Endothelial cell of umbilical vein (primary cell): ENCODE results near the gene DPH1. TPM values are rescaled to one million over a fixed set of nuclear protein-coding genes. Genes with fewer than 3 reads are reported as not detected.

Source experiments
- BruUV-seq: library from RNA; stranded (reverse); fragments of 400-500 nt; replicated peaks from 2 replicates; lab custom pipeline; 2021; lab: Mats Ljungman, UMichigan
- CTCF ChIA-PET: fragments of 300-600, 350-600 bp; sonication (Branson Sonifier 250); formaldehyde crosslinking; loops from one replicate; lab custom pipeline; 2021; ENCODE audit warnings: antibody characterized with exemption, inconsistent platforms; lab: Charles Lee
- POLR2A ChIA-PET: fragments of 300-600, 350-600 bp; sonication (Branson Sonifier 250); formaldehyde crosslinking; loops from one replicate; lab custom pipeline; 2021; ENCODE audit warnings: antibody characterized with exemption, inconsistent platforms; lab: Charles Lee
- DNase-seq: peaks from one replicate; pipeline ENCODE4 v3.0.0-alpha.2; 2011; ENCODE audit warnings: low read depth, low spot score
- FAIRE-seq: peaks from 2 replicates; lab custom pipeline; 2011; peaks lifted over from hg19 to GRCh38; lab: Jason Lieb, UNC
- H2AFZ ChIP-seq: 2 replicates; pipeline ENCODE4 v1.6.0; 2012; ENCODE audit warnings: low read depth, low read length, control low read depth, inconsistent platforms
- H3K27ac ChIP-seq: 2 replicates; pipeline ENCODE4 v1.5.1; 2011; ENCODE audit warnings: low read depth, mild to moderate bottlenecking, control low read depth, low read length, moderate library complexity; ENCODE audit not compliant: insufficient read depth
- H3K27me3 ChIP-seq, 2 experiments: 2 replicates each; pipeline versions ENCODE4 v1.6.0 to v1.6.1; 2011; ENCODE audit warnings: low read length in 2 of 2, mixed read lengths in 1 of 2; ENCODE audit not compliant: control insufficient read depth in 2 of 2, insufficient read depth in 2 of 2
- H3K36me3 ChIP-seq, 2 experiments: 2 replicates in 1 of 2; 3 replicates in 1 of 2; pipeline ENCODE4 v1.5.1; 2011; ENCODE audit warnings: low read length in 2 of 2, mild to moderate bottlenecking in 1 of 2, moderate library complexity in 1 of 2; ENCODE audit not compliant: control insufficient read depth in 2 of 2, insufficient read depth in 2 of 2; ENCODE audit errors: extremely low read depth in 1 of 2
- H3K4me1 ChIP-seq: 3 replicates; pipeline ENCODE4 v1.5.1; 2011; ENCODE audit warnings: mild to moderate bottlenecking, low read length; ENCODE audit not compliant: control insufficient read depth, insufficient read depth; ENCODE audit errors: extremely low read depth
- H3K4me2 ChIP-seq: 2 replicates; pipeline ENCODE4 v1.6.1; 2011; ENCODE audit warnings: low read length, control low read depth, mixed read lengths; ENCODE audit not compliant: insufficient read depth
- H3K4me3 ChIP-seq, 3 experiments: fragments of 200-600 bp in 1 of 3; sonication (generic), shearing (Covaris generic) in 1 of 3; replicated peaks in 1 of 3; 2 replicates each; pipeline ENCODE4 v1.5.1; 2011 to 2016; ENCODE audit warnings: control low read depth in 3 of 3, low read length in 3 of 3, mild to moderate bottlenecking in 2 of 3, inconsistent platforms in 1 of 3, low read depth in 1 of 3, moderate library complexity in 1 of 3; ENCODE audit not compliant: insufficient read depth in 1 of 3
- H3K79me2 ChIP-seq: 2 replicates; pipeline ENCODE4 v1.6.0; 2012; ENCODE audit warnings: low read length, inconsistent platforms; ENCODE audit not compliant: control insufficient read depth, insufficient read depth
- H3K9ac ChIP-seq: replicated peaks from 2 replicates; pipeline ENCODE3; 2011; ENCODE audit warnings: low read length, control low read depth; ENCODE audit not compliant: insufficient read depth; ENCODE audit errors: extremely low read depth
- H3K9me1 ChIP-seq: replicated peaks from 3 replicates; pipeline ENCODE4 v1.6.0; 2011; ENCODE audit warnings: mild to moderate bottlenecking, low read length; ENCODE audit not compliant: control insufficient read depth, insufficient read depth; ENCODE audit errors: extremely low read depth
- H3K9me3 ChIP-seq: replicated peaks from 2 replicates; pipeline ENCODE4 v1.5.1; 2012; ENCODE audit warnings: low read length, inconsistent platforms; ENCODE audit not compliant: control insufficient read depth, insufficient read depth
- H4K20me1 ChIP-seq: replicated peaks from 2 replicates; pipeline ENCODE3; 2011; ENCODE audit warnings: mild to moderate bottlenecking, low read length; ENCODE audit not compliant: control insufficient read depth, insufficient read depth; ENCODE audit errors: extremely low read depth
- EZH2 ChIP-seq: IDR thresholded peaks from 2 replicates; pipeline ENCODE4 v1.6.1; 2012; ENCODE audit warnings: borderline replicate concordance, low read depth, mild to moderate bottlenecking, moderate library complexity, low read length, inconsistent platforms; ENCODE audit not compliant: severe bottlenecking
- FOS ChIP-seq: IDR thresholded peaks from 2 replicates; pipeline ENCODE4 v1.6.1; 2011; ENCODE audit warnings: mild to moderate bottlenecking, low read length, moderate library complexity, borderline replicate concordance; ENCODE audit not compliant: insufficient read depth
- GATA2 ChIP-seq: IDR thresholded peaks from 2 replicates; pipeline ENCODE4 v1.7.0; 2011; ENCODE audit warnings: low read depth, mild to moderate bottlenecking, moderate library complexity, mixed read lengths, low read length; ENCODE audit not compliant: insufficient read length, insufficient read depth
- JUN ChIP-seq: IDR thresholded peaks from 2 replicates; pipeline ENCODE4 v1.6.1; 2011; ENCODE audit warnings: borderline replicate concordance, low read depth; ENCODE audit not compliant: insufficient read length, insufficient read depth
- MYC ChIP-seq: IDR thresholded peaks from one replicate; pipeline ENCODE4 v1.6.1; 2011; ENCODE audit warnings: mild to moderate bottlenecking, low read depth, low read length
- POLR2A ChIP-seq: IDR thresholded peaks from 2 replicates; pipeline ENCODE4 v1.6.1; 2012; ENCODE audit warnings: low read depth, mild to moderate bottlenecking, control low read depth, low read length
- POLR2AphosphoS5 ChIP-seq: IDR thresholded peaks from 2 replicates; pipeline ENCODE4 v1.6.1; 2012; ENCODE audit warnings: low read depth, mild to moderate bottlenecking, control low read depth, low read length, moderate library complexity; ENCODE audit not compliant: insufficient read depth
- dilution Hi-C: fragments of 300-500 bp; cut with MboI; formaldehyde crosslinking; loops from one replicate; pipeline ENCODE4 v1.15.0; 2019; ENCODE audit warnings: low sequenced_read_pairs; ENCODE audit not compliant: extremely low pct_ligation_motif_present
- intact Hi-C: fragments of 100-400 bp; cut with micrococcal nuclease; formaldehyde crosslinking; loops from one replicate; pipeline ENCODE4 v1.10.0; 2022
- polyA plus RNA-seq, 4 experiments: library from polyadenylated mRNA; depleted of rRNA in 3 of 4; stranded (reverse) in 3 of 4; unstranded in 1 of 4; fragments of >200 nt; gene quantifications; 2 replicates each; pipeline versions ENCODE4 v1.2.1 to v1.2.3, GENCODE V29; 2011 to 2012; ENCODE audit warnings: missing spikeins in 1 of 4
- total RNA-seq: library from RNA; stranded (reverse); gene quantifications from 2 replicates; pipeline ENCODE4 v1.2.3, GENCODE V29; 2021
- TF ChIP-seq, protein P1 (sequence below), 2 donors: IDR thresholded peaks; 1 replicate in 1 of 2; 2 replicates in 1 of 2; pipeline ENCODE4 v1.5.1; 2011; ENCODE audit warnings: low read length in 2 of 2, mild to moderate bottlenecking in 2 of 2, moderate library complexity in 2 of 2, control low read depth in 1 of 2, inconsistent platforms in 1 of 2, low read depth in 1 of 2; ENCODE audit not compliant: insufficient read depth in 1 of 2; ENCODE audit errors: extremely low read depth in 1 of 2
- TF ChIP-seq, protein P2 (sequence below): IDR thresholded peaks from 2 replicates; pipeline ENCODE4 v1.6.1; 2011; ENCODE audit not compliant: insufficient read depth, insufficient read length

DPH1 gene
- total and polyA plus RNA-seq, 2 donors (not counting 3 experiments of a cell fraction or from before 2014, with no cell fraction given) = 37.8 to 45.6 TPM

GRCh38 chr17:2076087-2076984 lies 46.4 kb downstream of the DPH1 start:
- no peak overlapping the region for H3K9ac ChIP-seq
- no TSS peak for BruUV-seq
- CTCF ChIA-PET = interaction anchor here (1.4 to 2.3 kb wide), 4 partner anchors 9 to 168 kb away, joined by 4 to 10 read pairs (median 6); no protein-coding TSS in a partner anchor

More at GRCh38 chr17:2076087-2076984, 46.4 kb downstream of the DPH1 start:
- Histone ChIP-seq H3K9me3 (no peaks in the 10 kb centered on the region), H4K20me1 (no peaks in the 10 kb centered on the region), H3K4me3 (no peak overlapping the region), H3K36me3 (peaks cover 0 to 9% of the 10 kb centered on the region in 2 experiments), H3K27ac (no peak overlapping the region), H3K27me3 (no peaks in the 10 kb centered on the region), H3K79me2 (no peaks in the 10 kb centered on the region), H3K4me2 (no peak overlapping the region), H3K9me1 (no peaks in the 10 kb centered on the region), H2AFZ (no peak overlapping the region), H3K4me1 (peaks cover 19% of the 10 kb centered on the region)
- no peak for DNase-seq
- FAIRE-seq = no peak
- dilution Hi-C loops = no loop called here
- POLR2A ChIA-PET = no interaction called here
- intact Hi-C loops = no loop called here
- TF ChIP-seq POLR2AphosphoS5 (no peak), MYC (no peak), GATA2 (no peak), POLR2A (no peak), FOS (no peak), JUN (no peak), EZH2 (no peak)
- TF ChIP-seq, protein P1, sequence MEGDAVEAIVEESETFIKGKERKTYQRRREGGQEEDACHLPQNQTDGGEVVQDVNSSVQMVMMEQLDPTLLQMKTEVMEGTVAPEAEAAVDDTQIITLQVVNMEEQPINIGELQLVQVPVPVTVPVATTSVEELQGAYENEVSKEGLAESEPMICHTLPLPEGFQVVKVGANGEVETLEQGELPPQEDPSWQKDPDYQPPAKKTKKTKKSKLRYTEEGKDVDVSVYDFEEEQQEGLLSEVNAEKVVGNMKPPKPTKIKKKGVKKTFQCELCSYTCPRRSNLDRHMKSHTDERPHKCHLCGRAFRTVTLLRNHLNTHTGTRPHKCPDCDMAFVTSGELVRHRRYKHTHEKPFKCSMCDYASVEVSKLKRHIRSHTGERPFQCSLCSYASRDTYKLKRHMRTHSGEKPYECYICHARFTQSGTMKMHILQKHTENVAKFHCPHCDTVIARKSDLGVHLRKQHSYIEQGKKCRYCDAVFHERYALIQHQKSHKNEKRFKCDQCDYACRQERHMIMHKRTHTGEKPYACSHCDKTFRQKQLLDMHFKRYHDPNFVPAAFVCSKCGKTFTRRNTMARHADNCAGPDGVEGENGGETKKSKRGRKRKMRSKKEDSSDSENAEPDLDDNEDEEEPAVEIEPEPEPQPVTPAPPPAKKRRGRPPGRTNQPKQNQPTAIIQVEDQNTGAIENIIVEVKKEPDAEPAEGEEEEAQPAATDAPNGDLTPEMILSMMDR (IDR thresholded peaks at IDR 0.05; ENCODE audit: extremely low read depth in 1 of 2, insufficient read depth in 1 of 2, low read depth in 1 of 2, low read length in 2 of 2) = no peak
- TF ChIP-seq, protein P2, sequence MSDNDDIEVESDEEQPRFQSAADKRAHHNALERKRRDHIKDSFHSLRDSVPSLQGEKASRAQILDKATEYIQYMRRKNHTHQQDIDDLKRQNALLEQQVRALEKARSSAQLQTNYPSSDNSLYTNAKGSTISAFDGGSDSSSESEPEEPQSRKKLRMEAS = no peak
